ENCODE results near the gene ISG15.

DNA sequence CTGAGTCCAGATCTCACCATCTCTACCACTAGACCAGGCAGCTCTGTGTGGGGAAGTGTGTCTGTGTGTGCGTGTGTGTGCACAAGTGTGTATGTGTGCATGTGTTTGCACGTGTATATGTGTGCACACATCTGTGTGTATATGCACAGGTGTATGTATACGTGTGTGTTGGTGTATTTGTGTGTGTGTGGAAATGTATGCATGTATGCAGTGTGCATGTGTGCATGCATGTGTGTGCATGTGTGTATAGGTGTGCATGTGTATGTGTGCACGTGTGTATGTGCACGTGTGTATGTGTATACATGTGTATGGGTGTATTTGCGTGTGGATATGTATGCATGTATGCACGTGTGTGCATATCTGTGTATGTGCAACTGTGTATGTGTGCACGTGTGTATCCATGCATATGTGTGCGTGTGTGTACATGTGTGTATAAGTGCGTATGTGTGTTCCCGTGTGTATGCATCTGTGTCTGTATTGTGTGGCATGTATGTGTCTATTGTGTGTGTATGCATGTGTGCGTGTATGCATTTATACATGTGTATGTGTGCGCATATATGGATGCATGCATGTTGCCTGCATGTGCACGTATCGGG, 43.9 kb upstream of the ISG15 start:
- no peak for TF ChIP-seq POLR2A (IDR thresholded peaks at IDR 0.05; ENCODE audit: borderline replicate concordance, extremely low read depth, insufficient read depth, insufficient read length)
- TF ChIP-seq JUND (IDR thresholded peaks at IDR 0.05) = no peak
- TF ChIP-seq, protein P1, sequence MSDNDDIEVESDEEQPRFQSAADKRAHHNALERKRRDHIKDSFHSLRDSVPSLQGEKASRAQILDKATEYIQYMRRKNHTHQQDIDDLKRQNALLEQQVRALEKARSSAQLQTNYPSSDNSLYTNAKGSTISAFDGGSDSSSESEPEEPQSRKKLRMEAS (IDR thresholded peaks at IDR 0.05) = no peak
- TF ChIP-seq, protein P2, sequence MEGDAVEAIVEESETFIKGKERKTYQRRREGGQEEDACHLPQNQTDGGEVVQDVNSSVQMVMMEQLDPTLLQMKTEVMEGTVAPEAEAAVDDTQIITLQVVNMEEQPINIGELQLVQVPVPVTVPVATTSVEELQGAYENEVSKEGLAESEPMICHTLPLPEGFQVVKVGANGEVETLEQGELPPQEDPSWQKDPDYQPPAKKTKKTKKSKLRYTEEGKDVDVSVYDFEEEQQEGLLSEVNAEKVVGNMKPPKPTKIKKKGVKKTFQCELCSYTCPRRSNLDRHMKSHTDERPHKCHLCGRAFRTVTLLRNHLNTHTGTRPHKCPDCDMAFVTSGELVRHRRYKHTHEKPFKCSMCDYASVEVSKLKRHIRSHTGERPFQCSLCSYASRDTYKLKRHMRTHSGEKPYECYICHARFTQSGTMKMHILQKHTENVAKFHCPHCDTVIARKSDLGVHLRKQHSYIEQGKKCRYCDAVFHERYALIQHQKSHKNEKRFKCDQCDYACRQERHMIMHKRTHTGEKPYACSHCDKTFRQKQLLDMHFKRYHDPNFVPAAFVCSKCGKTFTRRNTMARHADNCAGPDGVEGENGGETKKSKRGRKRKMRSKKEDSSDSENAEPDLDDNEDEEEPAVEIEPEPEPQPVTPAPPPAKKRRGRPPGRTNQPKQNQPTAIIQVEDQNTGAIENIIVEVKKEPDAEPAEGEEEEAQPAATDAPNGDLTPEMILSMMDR (IDR thresholded peaks at IDR 0.05 in 2 of 3, conservative IDR thresholded peaks at IDR 0.05 in 1 of 3; ENCODE audit: borderline replicate concordance in 1 of 3, insufficient read depth in 1 of 3, low read depth in 2 of 3, low read length in 2 of 3) = no peak
- no peak for TF ChIP-seq ZFX (IDR thresholded peaks at IDR 0.05)
- TF ChIP-seq EGR1 (IDR thresholded peaks at IDR 0.05; ENCODE audit: low read depth) = no peak
